MCF 10A (cell line): Measurements from ENCODE around the gene HAGHL. TPM values are rescaled to one million over a fixed set of nuclear protein-coding genes. Genes with fewer than 3 reads are reported as not detected.

Experiments used
- BruUV-seq: library from RNA; stranded (reverse); fragments of 400-500 nt; replicated peaks from 2 replicates; lab custom pipeline; 2021; lab: Mats Ljungman, UMichigan
- CTCF ChIA-PET: fragments of 300-600 bp; sonication (Branson Sonifier 250); formaldehyde crosslinking; extraction: SDS; loops from one replicate; lab custom pipeline; 2021; ENCODE audit warnings: antibody characterized with exemption, inconsistent platforms; lab: Yijun Ruan, JAX
- POLR2A ChIA-PET: fragments of 300-600, 350-650 bp; sonication (Branson Sonifier 250); formaldehyde crosslinking; extraction: SDS; loops from one replicate; lab custom pipeline; 2020; ENCODE audit warnings: antibody characterized with exemption, inconsistent platforms; lab: Yijun Ruan, JAX
- DNase-seq: peaks from one replicate; pipeline ENCODE4 v3.0.0-alpha.2; 2018; ENCODE audit not compliant: unreplicated experiment
- H3K27ac Mint-ChIP-seq: one replicate; pipeline ENCODE4 v1.8.0; 2022; ENCODE audit warnings: mild to moderate bottlenecking, low read depth, mixed read lengths; ENCODE audit not compliant: unreplicated experiment
- H3K27me3 Mint-ChIP-seq: one replicate; pipeline ENCODE4 v1.8.0; 2022; ENCODE audit warnings: mixed read lengths; ENCODE audit not compliant: insufficient read depth, unreplicated experiment
- H3K36me3 Mint-ChIP-seq: one replicate; pipeline ENCODE4 v1.8.0; 2022; ENCODE audit warnings: mild to moderate bottlenecking, moderate library complexity, mixed read lengths; ENCODE audit not compliant: insufficient read depth, unreplicated experiment
- H3K4me1 Mint-ChIP-seq: one replicate; pipeline ENCODE4 v1.8.0; 2022; ENCODE audit warnings: mixed read lengths; ENCODE audit not compliant: insufficient read depth, unreplicated experiment
- H3K4me3 Mint-ChIP-seq: one replicate; pipeline ENCODE4 v1.8.0; 2022; ENCODE audit warnings: mild to moderate bottlenecking, moderate library complexity, mixed read lengths; ENCODE audit not compliant: unreplicated experiment
- H3K9me3 Mint-ChIP-seq: one replicate; pipeline ENCODE4 v1.8.0; 2022; ENCODE audit warnings: mixed read lengths; ENCODE audit not compliant: unreplicated experiment
- CTCF ChIP-seq: fragments of 200-600 bp; IDR thresholded peaks from one replicate; pipeline ENCODE4 v1.8.0; 2022; ENCODE audit warnings: antibody characterized with exemption, mild to moderate bottlenecking; ENCODE audit not compliant: unreplicated experiment
- intact Hi-C: fragments of 100-400 bp; cut with micrococcal nuclease; formaldehyde crosslinking; loops from 2 replicates; pipeline ENCODE4 v1.14.1; 2022
- total RNA-seq: library from RNA; stranded (reverse); gene quantifications from 2 replicates; pipeline ENCODE4 v1.2.3, GENCODE V29; 2022

The HAGHL gene
- total RNA-seq, 1 experiment from 2014 or later: 24.5 TPM

GRCh38 chr16:760545-761343, 33.8 kb downstream of the HAGHL start, which contains the start of gene MSLN:
TSS of gene MSLN (plus strand) at chr16:760734. CDS start at chr16:762681, 1,947 bp downstream.
- Mint-ChIP-seq H3K4me3 (peak within 1 kb of the TSS; percentile 60), H3K27me3 (no peaks in the 10 kb centered on the region), H3K4me1 (peaks cover 10% of the 10 kb centered on the region), H3K36me3 (no peaks in the 10 kb centered on the region), H3K27ac (peak within 1 kb of the TSS; percentile 61), H3K9me3 (no peaks in the 10 kb centered on the region)
- TSS peak; percentile 65 for BruUV-seq
- CTCF ChIA-PET: interaction anchor here (0.7 to 2.9 kb wide), 6 partner anchors 9 to 48 kb away, joined by 3 to 11 read pairs (median 8); partner anchors contain the start of gene CIAO3
- POLR2A ChIA-PET: interaction anchor here (0.8 to 3.9 kb wide), 16 partner anchors 9 to 1021 kb away, joined by 3 to 26 read pairs (median 5); partner anchors contain the start of genes ANTKMT, CCDC78, CHTF18 and CIAO3
- DNase-seq: peak; percentile 76
- intact Hi-C loops: no loop called here
- no peak for TF ChIP-seq CTCF

- DNase-seq: no peak
- peak overlapping the region; percentile 60 for H3K4me3 Mint-ChIP-seq
- peaks cover 10% of the 10 kb centered on the region for H3K4me1 Mint-ChIP-seq
- no peaks in the 10 kb centered on the region for H3K9me3 Mint-ChIP-seq
- H3K27ac Mint-ChIP-seq: peak overlapping the region; percentile 61
- ChIA-PET POLR2A (interaction anchor here (0.7 to 3.9 kb wide), 17 partner anchors 8 to 1020 kb away, joined by 3 to 26 read pairs (median 4); partner anchors contain the start of genes ANTKMT, CCDC78, CIAO3 and HAGHL), CTCF (interaction anchor here (0.6 to 2.9 kb wide), 7 partner anchors 8 to 50 kb away, joined by 3 to 11 read pairs (median 4); partner anchors contain the start of gene CIAO3)
- BruUV-seq: no TSS peak
- no peak for TF ChIP-seq CTCF
- H3K27me3 Mint-ChIP-seq: no peaks in the 10 kb centered on the region
- no peaks in the 10 kb centered on the region for H3K36me3 Mint-ChIP-seq
- intact Hi-C loops: no loop called here
Measured at GRCh38 chr16:761625-762513, 35.0 kb downstream of the HAGHL start.

- H3K4me3 Mint-ChIP-seq: no peak overlapping the region
Measured at GRCh38 chr16:762595-763268, 35.8 kb downstream of the HAGHL start.

More at GRCh38 chr16:762595-763268, 35.8 kb downstream of the HAGHL start:
- CTCF ChIA-PET: interaction anchor here (0.6 kb wide), 1 partner anchor 22 kb away, joined by 4 read pairs; no protein-coding TSS in a partner anchor
- Mint-ChIP-seq H3K27me3 (no peaks in the 10 kb centered on the region), H3K9me3 (no peaks in the 10 kb centered on the region), H3K4me1 (peaks cover 10% of the 10 kb centered on the region), H3K27ac (no peak overlapping the region), H3K36me3 (no peaks in the 10 kb centered on the region)
- intact Hi-C loops: no loop called here
- no peak for TF ChIP-seq CTCF
- no peak for DNase-seq
- POLR2A ChIA-PET: interaction anchor here (0.8 to 3.9 kb wide), 5 partner anchors 10 to 23 kb away, joined by 3 to 26 read pairs (median 6); no protein-coding TSS in a partner anchor
- BruUV-seq: no TSS peak
